Sigmoid colon (tissue), 4 donors: ENCODE measurements around the gene ANKDD1B.

Source experiments
- EP300 ChIP-seq, 4 donors: sonication (generic); formaldehyde crosslinking; IDR thresholded peaks; one replicate each; pipeline ENCODE4 v1.6.1; 2017; ENCODE audit warnings: antibody characterized with exemption in 4 of 4
- POLR2A ChIP-seq, 2 donors: fragments of 450-650 bp; IDR thresholded peaks; one replicate each; pipeline ENCODE4 v1.6.1; 2016; ENCODE audit warnings: antibody characterized with exemption in 2 of 2, mild to moderate bottlenecking in 2 of 2, moderate library complexity in 2 of 2
- TF ChIP-seq, protein P1 (sequence below), 4 experiments: fragments of 450-650 bp in 3 of 4; fragments of 200-600 bp in 1 of 4; IDR thresholded peaks; one replicate each; pipeline ENCODE4 v1.5.1; 2016 to 2019; ENCODE audit warnings: antibody characterized with exemption in 4 of 4, mild to moderate bottlenecking in 3 of 4, moderate library complexity in 2 of 4

DNA sequence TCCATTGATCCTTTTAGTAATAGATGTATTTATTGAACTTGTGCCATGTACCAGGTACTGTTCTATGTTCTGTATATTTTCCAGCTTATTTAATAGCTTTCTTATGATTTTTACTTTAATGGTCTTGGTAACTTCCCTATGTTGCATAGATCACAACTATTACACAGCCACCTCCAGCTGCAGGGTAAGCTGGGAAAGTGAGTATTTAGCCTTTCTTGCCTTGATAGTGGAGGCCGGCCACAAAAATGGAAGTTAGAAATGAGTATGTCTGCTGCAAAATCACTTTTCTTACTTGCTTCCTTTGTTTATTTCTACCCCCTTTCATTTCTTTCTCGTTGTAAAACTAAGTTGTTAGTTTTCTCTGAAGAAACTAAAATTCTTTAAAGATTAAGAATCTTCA lies 43.1 kb upstream of the ANKDD1B start:
- TF ChIP-seq, protein P1, sequence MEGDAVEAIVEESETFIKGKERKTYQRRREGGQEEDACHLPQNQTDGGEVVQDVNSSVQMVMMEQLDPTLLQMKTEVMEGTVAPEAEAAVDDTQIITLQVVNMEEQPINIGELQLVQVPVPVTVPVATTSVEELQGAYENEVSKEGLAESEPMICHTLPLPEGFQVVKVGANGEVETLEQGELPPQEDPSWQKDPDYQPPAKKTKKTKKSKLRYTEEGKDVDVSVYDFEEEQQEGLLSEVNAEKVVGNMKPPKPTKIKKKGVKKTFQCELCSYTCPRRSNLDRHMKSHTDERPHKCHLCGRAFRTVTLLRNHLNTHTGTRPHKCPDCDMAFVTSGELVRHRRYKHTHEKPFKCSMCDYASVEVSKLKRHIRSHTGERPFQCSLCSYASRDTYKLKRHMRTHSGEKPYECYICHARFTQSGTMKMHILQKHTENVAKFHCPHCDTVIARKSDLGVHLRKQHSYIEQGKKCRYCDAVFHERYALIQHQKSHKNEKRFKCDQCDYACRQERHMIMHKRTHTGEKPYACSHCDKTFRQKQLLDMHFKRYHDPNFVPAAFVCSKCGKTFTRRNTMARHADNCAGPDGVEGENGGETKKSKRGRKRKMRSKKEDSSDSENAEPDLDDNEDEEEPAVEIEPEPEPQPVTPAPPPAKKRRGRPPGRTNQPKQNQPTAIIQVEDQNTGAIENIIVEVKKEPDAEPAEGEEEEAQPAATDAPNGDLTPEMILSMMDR (IDR thresholded peaks at IDR 0.05) = no peak
- TF ChIP-seq POLR2A (IDR thresholded peaks at IDR 0.05) (no peak), EP300 (IDR thresholded peaks at IDR 0.05) (no peak)
